A549 treated with CpdA at 1 μM for 4 hours (cell line): ENCODE measurements around the gene FOLR1. TPM values are rescaled to one million over a fixed set of nuclear protein-coding genes. Genes with fewer than 3 reads are reported as not detected.

ENCODE experiments used
- total RNA-seq: library from RNA; stranded (reverse); fragments of 200-300 nt; extraction: Qiagen RNA extraction; gene quantifications from 5 replicates; pipeline ENCODE4 v1.2.3, GENCODE V29; 2022; ENCODE audit warnings: low read depth

FOLR1 gene
- total RNA-seq, result not detected in 5 replicates

GRCh38 chr11:72191961-72192381 lies at the start of gene FOLR1:
Gene FOLR1, plus strand, starts transcription at chr11:72192140. Its CDS starts 34 bp downstream, at chr11:72192174.

GRCh38 chr11:72216638-72217037 lies 24.7 kb downstream of the FOLR1 start, which contains the start of gene FOLR2:
Gene FOLR2, plus strand, starts transcription at chr11:72216794. Its CDS starts 1,791 bp downstream, at chr11:72218585.

GRCh38 chr11:72224564-72225410 lies 32.8 kb downstream of the FOLR1 start, which contains the start of gene INPPL1:
Gene INPPL1, plus strand, starts transcription at chr11:72224767. Its CDS starts 218 bp downstream, at chr11:72224985.

GRCh38 chr11:72244060-72244360 lies 52.1 kb downstream of the FOLR1 start, which contains the start of gene PHOX2A:
Gene PHOX2A, minus strand, starts transcription at chr11:72244176. Its CDS starts 172 bp downstream, at chr11:72244004.

Other genes with a start within 250 kb of the FOLR1 start
- 3.6 to 6.0 TPM (median 3.8 TPM) in 5 replicates for gene IL18BP, start 193.2 kb upstream of the FOLR1 start, total RNA-seq
- gene NUMA1, start 111.6 kb upstream of the FOLR1 start, total RNA-seq, result 61.5 to 76.5 TPM (median 69.5 TPM) in 5 replicates
- 5.5 to 10.2 TPM (median 8.7 TPM) in 5 replicates for gene LRRC51, start 111.3 kb upstream of the FOLR1 start, total RNA-seq
- 121 to 157 TPM (median 145 TPM) in 5 replicates for gene LAMTOR1, start 88.8 kb upstream of the FOLR1 start, total RNA-seq
- gene TOMT, start 86.2 kb upstream of the FOLR1 start, total RNA-seq, result not detected in 5 replicates
- 73.6 to 91.1 TPM (median 82.7 TPM) in 5 replicates for gene ANAPC15, start 79.4 kb upstream of the FOLR1 start, total RNA-seq
- gene FOLR3, start 56.4 kb upstream of the FOLR1 start, total RNA-seq, result 0.18 to 0.42 TPM in 2 of 5 replicates, not detected in the others
- not detected in 5 replicates for gene FOLR2, start 24.7 kb downstream of the FOLR1 start, total RNA-seq
- gene INPPL1, start 32.6 kb downstream of the FOLR1 start, total RNA-seq, result 66.4 to 89.8 TPM (median 68.4 TPM) in 5 replicates
- not detected in 5 replicates for gene PHOX2A, start 52.0 kb downstream of the FOLR1 start, total RNA-seq
- 11.5 to 19.3 TPM (median 17.8 TPM) in 5 replicates for gene CLPB, start 242.4 kb downstream of the FOLR1 start, total RNA-seq